Femur (tissue), 1 donor: ENCODE measurements around the gene RYK.
"Not testable (repeated sequence)": the region's sequence is repeated elsewhere in the genome, so short reads cannot be mapped to it uniquely, and the experiment has no call there.

Experiments used
- DNase-seq: peaks from one replicate; pipeline ENCODE4 v3.0.0-alpha.2; 2017

RYK gene

DNA sequence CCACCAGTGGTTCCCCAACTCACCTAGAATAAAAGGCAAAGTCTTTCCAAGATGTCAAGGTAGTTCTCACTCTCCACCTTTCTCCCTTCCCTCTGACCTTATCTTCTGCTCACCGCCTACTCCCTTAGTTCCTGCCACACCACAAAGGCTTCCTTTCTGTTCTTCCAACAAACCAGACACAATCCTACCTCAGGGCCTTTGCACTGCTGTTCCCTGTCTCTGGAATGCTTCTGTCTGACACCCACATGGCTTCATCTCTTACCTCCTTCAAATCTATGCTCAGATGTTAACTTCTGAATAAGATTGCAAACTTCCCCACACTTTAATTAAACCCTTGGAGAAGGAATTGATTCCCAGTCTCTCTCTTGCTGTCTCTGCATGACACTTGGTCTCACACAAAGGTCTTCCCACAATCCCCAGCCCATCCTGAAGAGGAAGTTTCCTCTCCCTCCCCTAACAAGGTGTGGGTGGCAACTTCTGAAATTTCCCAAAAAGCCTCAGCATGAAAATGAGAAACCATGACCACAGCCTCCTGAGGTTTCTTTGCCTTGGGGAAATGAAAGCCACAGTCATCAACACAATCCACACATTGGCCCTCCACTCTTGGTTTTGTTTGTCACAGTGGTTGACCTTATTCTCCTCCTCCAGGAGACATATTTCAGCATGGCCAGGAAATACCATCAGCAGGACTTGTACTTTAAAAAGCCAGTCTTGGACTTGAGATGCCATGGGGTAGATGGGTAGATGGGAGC lies 3.0 kb upstream of the RYK start:
- no peak for DNase-seq

DNA sequence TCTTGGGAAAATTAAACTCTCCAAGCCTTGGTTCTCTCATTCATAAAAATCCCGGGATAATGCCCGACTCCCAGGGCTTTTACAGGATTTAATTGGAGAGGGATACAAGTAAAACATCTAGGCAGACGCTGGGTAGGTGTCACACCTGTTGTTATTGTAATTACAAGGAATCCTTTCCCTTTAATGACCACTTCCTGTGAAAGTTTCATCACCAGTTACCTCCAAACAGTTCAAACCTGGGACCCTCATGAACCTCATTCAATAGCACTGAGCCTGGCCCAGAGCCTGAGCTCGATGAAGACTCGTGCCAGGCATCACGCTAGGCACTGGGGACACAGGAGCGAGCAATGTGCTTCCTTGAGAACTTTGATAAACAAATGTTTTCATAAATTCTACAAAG lies 2.1 kb upstream of the RYK start:
- no peak for DNase-seq

DNA sequence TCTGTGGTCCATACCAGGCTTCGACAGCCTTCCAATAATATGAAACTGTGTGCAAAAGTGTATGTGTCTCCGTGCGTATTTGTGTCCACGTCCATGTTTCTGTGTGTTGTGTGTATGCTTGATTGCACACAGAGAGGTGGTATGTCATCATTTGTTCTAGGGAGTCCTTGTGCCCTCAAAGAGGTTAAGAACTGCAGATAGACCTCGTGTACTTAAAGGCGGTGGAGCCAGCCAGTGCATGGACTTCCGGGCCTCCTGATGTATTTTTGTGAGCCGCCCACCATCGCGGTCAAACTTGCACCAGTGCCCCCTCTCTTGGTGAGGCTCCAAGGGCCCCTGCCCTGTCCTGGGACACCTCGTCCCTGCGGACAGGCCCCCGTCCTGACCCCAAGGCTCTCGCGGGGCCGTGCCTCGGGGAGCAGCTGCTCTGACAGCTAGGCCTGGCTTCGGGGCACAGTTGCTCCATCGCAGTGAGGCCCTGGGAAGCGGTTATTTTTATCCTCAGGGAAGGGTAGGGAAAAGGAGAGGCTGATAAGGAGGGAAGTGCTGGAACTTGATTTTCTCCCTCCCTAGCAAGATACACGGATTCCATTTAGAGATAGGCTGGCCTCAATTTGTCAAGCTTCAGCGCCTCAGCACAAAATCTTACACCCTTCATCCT lies 1.2 kb upstream of the RYK start:
- no peak for DNase-seq

DNA sequence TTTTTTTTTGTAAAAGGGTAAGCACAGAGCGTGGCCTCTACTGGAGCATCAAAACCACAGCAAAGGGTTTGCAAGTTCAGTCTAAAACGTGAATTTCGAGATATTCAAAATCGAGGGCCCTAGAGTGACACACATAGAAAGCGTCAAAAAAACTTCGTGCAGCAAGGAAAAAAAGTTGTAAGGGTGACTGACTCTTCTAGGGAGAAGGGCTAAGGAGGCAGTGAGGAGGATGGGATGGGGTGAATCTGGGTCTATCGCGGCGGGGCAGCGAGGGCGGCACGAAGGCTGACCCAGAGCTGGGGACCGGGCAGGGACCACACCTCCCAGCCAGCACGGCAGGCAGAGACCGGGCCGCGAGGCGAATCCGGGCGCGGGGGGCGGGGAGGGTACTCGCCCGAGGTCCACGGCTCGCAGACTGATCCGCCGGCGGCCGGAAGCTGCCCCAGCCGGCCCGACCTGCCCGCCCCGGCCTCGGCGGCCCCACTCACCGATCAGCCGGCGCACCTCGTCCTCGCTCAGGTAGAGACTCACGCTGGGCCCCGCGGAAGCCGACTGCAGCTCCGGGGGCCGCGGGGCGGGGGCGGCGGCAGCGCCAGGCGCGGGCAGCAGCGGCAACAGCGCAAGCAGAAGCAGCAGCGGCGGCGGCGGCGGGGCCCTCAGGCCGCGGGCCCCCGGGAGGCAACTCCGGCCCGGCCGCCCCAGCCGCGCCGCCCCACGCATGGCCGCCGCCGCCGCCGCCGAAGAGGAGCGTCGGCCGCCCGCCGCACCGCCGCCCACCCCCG lies 533 bp downstream of the RYK start:
- peak; percentile 69 for DNase-seq

DNA sequence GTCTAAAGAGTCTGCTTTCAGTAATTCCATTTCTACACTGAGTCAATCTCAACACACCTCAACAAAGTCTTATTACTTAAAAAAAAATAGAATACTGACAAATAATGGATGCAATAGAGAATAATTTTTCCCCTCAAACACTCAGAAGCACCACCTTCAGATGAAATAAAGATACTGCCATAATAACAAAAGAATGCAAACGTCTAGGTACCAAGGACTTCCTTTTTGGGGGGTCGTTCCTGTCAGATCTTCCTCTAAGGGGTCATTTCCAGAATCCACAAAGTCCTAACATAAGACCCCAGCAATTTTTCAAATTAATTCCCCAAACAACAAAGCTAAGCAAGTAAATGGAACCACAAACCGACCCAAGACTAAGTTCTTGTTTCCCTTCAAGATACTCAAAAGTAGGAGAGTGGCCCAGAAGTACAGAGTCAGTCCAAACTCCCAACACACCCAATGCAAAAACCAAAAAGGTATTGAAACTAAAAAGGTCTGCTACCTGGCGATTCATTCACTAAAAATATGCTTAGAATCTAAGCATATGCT lies 1.3 kb downstream of the RYK start:
- DNase-seq: no peak

DNA sequence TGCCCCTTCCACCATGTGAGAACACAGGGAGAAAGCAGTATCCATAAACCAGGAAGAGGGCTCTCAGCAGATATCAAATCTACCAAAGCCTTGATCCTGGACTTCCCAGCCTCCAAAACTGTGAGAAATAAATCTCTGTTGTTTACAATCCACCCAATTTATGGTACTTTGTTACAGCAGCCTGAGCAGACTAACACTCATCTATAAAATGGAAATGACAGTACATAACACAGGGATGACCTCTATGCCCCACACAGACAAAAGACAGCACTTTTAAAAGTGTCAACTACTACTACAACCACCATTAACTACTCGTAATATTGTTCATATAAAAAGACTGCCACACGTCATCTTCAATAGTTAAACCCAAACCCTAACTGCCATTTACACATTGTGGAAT lies 5.7 kb downstream of the RYK start:
- DNase-seq: no peak

DNA sequence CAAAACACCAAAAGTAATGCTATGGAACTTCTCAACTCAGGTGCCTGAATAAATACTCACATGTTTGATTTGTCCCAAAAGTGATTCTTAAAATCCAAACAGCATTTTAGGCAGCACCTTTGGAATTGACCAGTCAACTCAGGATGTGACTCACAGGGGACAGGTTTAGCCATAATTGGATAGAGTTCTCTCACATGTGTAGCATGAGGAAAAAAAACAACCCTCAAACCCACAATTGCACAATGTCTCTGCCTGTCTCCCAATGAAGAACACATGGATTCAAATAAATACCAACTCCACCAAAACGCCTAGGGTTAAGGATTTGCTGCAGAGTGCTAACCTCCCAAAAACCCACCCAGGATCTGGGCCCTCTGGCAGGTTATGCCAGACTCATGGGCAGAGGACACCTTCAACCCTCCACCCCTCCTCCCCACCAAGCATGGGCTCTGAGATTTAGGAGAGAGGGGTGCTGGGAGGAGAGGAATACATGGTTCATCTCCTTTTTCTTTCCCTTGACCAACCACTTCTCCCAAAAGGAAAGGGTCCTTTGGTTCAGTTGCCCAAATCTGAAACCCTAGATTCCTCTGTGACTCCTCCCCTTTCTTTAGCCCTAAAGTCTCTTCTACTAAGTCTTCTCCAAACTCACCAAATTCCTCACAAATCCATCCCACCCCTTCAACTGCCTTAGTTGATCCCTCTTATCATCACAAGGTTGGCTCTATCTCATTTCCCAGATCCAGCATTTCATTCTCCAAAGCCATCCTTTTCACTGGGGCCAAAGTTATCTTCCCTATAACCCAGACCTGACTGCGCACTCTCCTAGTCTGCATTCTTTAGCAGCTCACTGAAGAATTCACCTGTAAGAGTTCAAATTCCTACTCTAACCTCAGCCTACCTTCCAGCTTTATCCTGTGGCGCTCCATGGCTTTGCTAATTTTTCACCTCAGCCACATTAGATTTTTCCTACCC lies 7.7 kb downstream of the RYK start:
- no peak for DNase-seq

DNA sequence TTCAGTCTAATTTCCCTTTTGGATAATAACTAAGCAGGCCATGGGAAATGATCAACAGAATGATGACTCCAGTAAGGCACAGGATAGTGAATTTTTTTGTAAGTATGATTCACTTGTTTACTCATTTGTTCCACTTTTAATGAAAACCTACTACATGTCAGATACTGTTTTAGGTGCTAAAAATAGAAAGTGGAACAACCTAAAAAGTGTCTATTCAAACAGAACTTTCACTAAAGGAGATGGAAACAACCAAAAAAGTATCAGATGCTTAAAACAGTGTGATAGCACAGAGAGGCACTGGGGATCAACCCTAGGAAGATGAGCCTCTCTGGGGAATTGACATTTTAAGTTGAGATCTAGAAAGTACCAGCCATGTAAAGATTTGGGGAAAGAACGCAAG lies 11.1 kb downstream of the RYK start:
- DNase-seq: no peak

DNA sequence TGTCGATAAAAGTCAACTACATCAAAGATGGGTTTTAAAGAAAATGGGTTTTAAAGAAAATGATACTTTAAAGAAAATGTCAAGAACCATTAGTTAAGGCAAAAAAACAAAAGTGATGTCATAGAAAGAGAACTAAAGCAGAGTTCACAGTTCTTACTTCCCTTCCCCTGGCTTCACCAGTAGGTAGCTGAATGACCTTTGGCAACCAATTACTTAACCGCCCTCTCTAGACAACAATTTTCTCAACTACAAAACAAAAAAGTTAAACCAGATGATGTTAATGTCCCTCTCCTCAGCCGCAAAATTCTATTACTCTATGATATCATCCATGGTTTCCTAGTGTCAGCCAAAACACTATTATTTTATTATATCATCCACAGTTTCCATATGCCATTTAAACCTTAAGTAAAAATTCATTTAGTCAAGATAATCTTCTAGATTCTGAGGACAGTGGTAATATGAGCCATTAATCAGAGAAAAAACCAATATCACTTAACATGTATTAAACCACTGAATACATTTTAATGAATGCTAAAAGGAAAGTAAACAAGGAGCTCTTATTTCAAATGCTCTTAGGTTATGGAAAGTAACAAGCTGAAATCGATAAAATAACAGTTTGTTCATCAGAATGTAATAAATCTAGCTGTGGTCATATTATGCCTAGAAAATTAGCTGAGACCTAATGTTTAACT lies 13.1 kb downstream of the RYK start:
- DNase-seq: no peak

DNA sequence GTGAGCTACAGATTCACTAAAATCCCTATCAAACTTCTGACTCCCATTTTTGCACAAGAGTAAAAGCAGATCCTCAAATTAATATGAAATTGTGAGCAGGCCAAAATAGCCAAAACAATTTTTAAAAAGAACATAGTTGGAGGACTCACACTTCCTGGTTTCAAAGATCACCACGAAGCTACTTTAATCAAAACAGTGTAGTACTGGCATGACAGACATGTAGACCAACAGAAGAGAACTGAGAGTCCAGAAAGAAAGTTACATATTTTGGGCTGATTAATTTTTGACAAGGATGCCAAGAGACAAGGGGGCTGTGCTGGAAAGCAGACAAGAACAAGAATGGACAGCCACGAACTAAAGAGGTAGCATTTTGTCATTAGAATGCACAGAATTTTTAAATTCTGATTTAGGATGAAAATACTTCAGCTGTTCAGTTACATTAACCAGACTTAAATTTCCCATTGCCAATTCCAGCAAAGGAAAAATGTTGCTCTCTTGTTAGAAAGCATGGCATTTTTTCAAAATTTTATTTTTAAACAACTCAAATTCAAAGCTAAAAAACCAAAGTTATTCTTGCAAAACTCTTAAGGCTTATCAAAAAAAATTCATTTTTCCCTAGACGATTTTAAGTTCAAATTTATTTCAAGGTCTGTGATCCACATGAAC lies 14.0 kb downstream of the RYK start:
- DNase-seq: no peak

DNA sequence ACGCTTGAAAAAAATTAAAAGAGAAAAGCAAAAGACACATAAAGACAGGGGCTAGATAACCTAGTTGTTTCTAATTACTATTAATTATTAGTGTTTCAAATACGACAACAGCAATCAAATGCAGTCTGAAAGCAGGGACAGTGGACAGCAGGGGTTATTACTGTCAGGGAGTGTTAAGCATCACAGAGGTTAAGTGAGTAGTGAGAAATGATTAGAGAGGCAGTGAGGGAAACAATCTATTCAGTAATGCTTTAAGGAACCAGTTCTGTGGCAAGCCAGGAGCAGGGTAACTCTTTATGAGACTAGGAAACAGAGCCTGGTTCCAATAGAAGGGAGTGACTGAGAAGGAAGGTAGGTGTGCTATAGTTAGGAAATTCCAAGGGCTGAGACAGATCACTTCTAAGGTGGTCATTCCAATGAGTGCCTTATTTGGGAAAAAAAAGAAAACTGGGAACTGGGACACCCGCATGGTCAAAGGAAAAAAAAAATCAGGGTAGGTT lies 15.0 kb downstream of the RYK start:
- no peak for DNase-seq

DNA sequence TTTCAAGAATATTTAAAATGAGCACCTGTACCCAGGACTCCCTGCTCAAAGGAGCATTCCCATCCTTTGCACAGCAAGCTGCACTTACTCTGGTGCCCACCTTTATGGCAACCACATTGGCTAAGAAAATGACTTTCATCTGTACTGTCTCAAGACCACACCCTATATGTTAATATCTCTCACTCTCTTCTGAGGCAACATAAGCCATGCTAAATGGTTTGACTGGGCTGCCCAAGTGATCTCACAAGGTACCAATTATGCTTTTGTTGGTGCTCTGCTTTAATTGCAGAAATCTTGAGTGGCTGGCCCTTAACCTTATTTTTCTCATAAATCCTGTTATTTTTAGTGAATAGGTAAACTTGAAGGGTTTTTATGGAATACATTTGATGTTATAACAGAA lies 17.7 kb downstream of the RYK start:
- no peak for DNase-seq

DNA sequence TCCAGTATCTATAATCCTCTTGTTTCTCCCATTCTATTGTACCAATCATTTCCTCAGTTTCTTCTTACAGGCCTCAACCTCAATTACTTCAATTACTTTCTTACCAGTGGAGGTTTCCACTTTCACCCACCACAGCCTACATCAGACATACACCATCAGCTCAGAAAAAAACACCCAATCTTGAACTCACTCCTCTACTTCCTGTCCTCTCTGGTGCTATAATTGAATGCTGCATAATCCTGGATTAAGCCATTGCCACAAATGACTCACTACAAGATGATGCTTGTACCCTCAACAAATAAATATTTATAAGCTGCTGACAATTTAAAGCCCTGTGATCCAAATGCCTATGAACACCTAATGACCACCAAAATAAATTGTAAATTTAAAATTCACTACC lies 18.5 kb downstream of the RYK start:
- DNase-seq: no peak

DNA sequence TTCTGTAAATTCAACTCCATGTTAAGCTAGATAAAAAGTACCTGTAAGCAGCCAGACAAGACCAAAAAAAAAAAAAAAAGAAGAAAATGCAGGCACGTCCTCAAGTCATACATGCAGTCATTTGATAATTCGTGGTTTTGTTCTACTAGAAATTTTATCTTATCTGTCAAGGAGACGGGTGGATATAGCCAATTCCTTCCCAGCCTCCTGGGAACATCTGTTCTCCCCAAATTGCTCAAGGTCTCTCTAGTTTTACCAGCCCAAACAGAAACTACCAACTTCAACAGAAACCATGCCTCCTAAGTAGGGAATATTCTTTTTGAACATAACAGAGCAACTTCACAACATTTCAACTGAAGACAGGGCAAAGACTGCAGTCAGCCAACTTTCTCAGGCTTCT lies 19.5 kb downstream of the RYK start:
- DNase-seq: no peak

DNA sequence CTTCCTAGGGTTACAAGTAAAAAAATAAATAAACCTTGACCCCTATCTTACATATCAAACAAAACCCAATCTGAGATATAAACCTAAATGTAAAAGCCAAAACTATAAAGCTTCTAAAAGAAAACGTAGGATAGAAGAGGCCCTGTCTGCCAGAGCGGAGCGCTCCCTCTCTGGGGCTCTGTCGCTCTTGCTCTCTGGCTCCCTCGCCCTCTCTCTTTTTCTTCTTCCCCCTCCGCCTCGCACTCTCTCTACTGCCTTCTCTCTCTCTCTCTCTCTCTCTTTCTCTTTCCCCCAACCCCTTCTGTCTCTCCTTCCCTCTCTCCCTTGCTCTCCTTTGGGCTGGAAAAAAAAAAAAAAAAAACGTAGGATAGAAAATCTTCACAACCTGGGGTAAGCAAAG lies 21.6 kb downstream of the RYK start:
- no peak for DNase-seq

DNA sequence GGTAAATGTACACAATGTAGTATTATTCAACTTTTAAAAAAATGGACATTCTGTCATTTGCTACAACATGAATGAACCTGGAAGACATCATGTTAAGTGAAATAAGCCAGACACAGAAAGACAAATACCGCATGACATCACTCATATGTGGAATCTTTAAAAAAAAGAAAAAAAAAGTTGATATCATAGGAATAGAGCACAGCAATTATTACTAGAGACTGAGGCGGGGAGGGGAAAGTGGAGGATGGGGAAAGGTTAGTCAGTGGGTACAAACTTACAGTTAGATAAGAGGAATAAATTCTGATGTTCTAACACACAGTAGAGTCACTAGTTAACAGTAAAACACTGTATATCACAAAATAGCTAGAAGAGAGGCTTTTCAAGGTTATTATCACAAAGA lies 22.2 kb downstream of the RYK start:
- DNase-seq: no peak

DNA sequence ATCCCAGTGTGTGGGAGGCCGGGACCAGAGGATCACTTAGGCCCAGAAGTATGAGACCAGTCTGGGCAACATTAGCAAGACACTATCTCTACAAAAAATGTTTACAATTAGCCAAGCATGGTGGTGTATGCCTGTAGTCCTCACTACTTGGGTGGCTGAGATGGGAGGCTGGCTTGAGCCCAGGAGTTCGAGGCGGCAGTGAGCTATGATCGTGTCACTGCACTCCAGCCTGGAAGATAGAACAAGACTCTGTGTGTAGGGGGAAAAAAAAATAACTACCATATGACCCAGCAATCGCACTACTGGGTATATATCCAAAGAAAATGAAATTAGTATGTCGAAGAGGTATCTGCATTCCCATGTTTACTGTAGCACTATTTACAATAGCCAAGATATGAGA lies 22.6 kb downstream of the RYK start:
- no peak for DNase-seq

DNA sequence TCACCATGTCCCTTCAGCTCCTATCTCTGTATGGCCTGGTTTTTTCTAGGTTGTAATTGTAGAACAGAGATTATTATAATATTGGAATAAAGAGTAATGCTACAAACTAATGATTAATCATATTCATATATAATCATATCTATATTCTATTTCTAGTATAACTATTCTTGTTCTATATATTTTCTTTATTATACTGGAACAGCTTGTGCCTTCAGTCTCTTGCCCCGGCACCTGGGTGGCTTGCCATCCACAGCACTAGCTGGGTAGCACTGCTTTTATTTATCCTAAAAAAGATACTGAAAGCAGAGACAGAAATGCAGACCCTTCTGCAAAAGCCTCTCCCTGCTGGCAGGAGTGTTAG lies 25.9 kb downstream of the RYK start:
- DNase-seq: not testable (repeated sequence)

DNA sequence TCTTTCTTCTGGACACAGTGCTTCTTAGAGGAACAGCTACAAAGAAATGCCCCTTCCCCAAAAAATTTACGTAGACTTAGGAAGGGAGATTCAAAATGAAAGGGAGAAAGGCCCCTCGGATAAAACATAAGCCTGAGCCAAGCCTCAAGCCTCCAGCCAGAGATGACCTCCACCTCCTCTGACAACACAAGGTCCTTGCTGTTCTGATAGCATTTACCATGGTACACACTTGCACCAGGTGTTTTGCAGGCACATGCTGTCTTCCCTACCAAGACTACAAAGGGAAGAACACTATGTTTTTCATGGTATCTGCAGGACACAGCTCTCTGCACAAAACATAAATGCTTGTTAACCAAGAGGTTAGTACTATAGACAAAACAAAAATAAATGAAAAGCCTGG lies 27.8 kb downstream of the RYK start:
- DNase-seq: no peak

DNA sequence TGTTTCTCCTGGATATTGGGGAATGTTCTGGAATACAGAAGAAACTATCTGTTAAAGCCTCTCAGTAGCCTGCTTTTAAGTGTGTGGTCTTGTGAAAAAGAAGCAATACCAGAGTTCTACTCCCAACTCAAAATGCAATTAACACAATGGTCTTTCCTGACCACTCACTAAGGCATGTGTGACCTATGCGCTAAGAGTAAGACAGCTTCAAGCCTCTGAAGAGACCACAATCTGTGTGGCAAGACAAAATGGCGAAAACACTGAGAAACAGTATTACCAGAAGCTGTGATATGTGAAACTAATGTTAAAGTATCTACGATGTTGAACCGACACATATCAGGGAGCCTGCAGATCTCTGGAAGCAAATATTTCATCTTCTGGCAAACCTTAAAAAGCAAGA lies 33.8 kb downstream of the RYK start:
- DNase-seq: no peak

DNA sequence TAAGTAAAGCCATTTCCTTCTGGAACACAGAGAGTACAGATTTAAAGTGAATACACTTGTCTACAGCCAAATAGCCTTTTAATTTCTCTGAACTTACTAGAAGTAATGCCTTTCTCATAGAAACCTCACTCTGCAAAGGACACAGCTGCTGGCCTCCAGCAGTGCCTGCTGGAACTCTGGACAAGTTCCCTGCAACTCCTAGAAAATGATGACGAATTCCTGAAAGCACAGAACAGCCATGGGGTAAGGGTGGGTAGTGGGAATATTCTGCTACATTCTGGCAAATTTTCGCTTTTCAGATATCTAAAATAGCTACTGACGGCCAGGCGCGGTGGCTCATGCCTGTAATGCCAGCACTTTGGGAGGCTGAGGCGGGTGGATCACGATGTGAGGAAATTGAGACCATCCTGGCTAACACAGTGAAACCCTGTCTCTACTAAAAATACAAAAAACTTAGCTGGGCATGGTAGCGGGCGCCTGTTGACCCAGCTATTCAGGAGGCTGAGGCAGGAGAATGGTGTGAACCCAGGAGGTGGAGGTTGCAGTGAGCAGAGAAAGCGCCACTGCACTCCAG lies 34.4 kb downstream of the RYK start:
- no peak for DNase-seq
